Calu3 (cell line): ENCODE measurements around the gene PCP2. TPM values are rescaled to one million over a fixed set of nuclear protein-coding genes. Genes with fewer than 3 reads are reported as not detected.

Experiments used
- BruUV-seq: library from RNA; stranded (reverse); fragments of 400-500 nt; replicated peaks from 2 replicates; lab custom pipeline; 2021; lab: Mats Ljungman, UMichigan
- CTCF ChIA-PET: fragments of 300-600 bp; sonication (Branson Sonifier 250); formaldehyde crosslinking; loops from one replicate; lab custom pipeline; 2022; ENCODE audit warnings: antibody characterized with exemption; lab: Charles Lee
- DNase-seq: peaks from one replicate; pipeline ENCODE4 v3.0.0; 2022
- H3K27ac Mint-ChIP-seq: one replicate; pipeline ENCODE4 v1.8.0; 2022; ENCODE audit warnings: mixed read lengths; ENCODE audit not compliant: unreplicated experiment
- H3K27me3 Mint-ChIP-seq: one replicate; pipeline ENCODE4 v1.8.0; 2022; ENCODE audit warnings: mixed read lengths; ENCODE audit not compliant: unreplicated experiment
- H3K36me3 Mint-ChIP-seq: one replicate; pipeline ENCODE4 v1.8.0; 2022; ENCODE audit warnings: mild to moderate bottlenecking, moderate library complexity, mixed read lengths; ENCODE audit not compliant: insufficient read depth, unreplicated experiment
- H3K4me1 Mint-ChIP-seq: one replicate; pipeline ENCODE4 v1.8.0; 2022; ENCODE audit warnings: mild to moderate bottlenecking, low read depth, mixed read lengths; ENCODE audit not compliant: unreplicated experiment
- H3K4me3 Mint-ChIP-seq: one replicate; pipeline ENCODE4 v1.8.0; 2022; ENCODE audit warnings: mild to moderate bottlenecking, low read depth, moderate library complexity, mixed read lengths; ENCODE audit not compliant: unreplicated experiment
- H3K9me3 Mint-ChIP-seq: one replicate; pipeline ENCODE4 v1.8.0; 2022; ENCODE audit warnings: low read depth, mixed read lengths; ENCODE audit not compliant: unreplicated experiment
- CTCF ChIP-seq: fragments of 200-600 bp; IDR thresholded peaks from one replicate; pipeline ENCODE4 v1.8.0; 2022; ENCODE audit warnings: antibody characterized with exemption; ENCODE audit not compliant: unreplicated experiment
- intact Hi-C: fragments of 100-400 bp; cut with micrococcal nuclease; formaldehyde crosslinking; loops from one replicate; pipeline ENCODE4 v1.10.0; 2022; ENCODE audit not compliant: unreplicated experiment
- total RNA-seq: library from RNA; stranded (reverse); gene quantifications from 2 replicates; pipeline ENCODE4 v1.2.3, GENCODE V29; 2022

PCP2 gene
- total RNA-seq, 1 experiment from 2014 or later = not detected

- H3K27ac Mint-ChIP-seq = no peak overlapping the region
- no peak overlapping the region for H3K4me3 Mint-ChIP-seq
- peaks cover 2% of the 10 kb centered on the region for H3K4me1 Mint-ChIP-seq
- H3K9me3 Mint-ChIP-seq = no peaks in the 10 kb centered on the region
- intact Hi-C loops = no loop called here
- no peaks in the 10 kb centered on the region for H3K27me3 Mint-ChIP-seq
- BruUV-seq = no TSS peak
- no peak for DNase-seq
- no peak for TF ChIP-seq CTCF
- H3K36me3 Mint-ChIP-seq = peaks cover 16% of the 10 kb centered on the region
- CTCF ChIA-PET = no interaction called here
Measured at GRCh38 chr19:7647156-7647555, 13.6 kb upstream of the PCP2 start.

GRCh38 chr19:7646426-7646700, 12.8 kb upstream of the PCP2 start:
- H3K4me3 Mint-ChIP-seq = no peak overlapping the region
- no peak overlapping the region for H3K27ac Mint-ChIP-seq
- no peaks in the 10 kb centered on the region for H3K27me3 Mint-ChIP-seq
- DNase-seq = no peak
- peaks cover 12% of the 10 kb centered on the region for H3K36me3 Mint-ChIP-seq
- CTCF ChIA-PET = no interaction called here
- H3K9me3 Mint-ChIP-seq = no peaks in the 10 kb centered on the region
- TF ChIP-seq CTCF = no peak
- H3K4me1 Mint-ChIP-seq = no peaks in the 10 kb centered on the region
- intact Hi-C loops = no loop called here
- no TSS peak for BruUV-seq

- no peak for TF ChIP-seq CTCF
- no peak overlapping the region for H3K27ac Mint-ChIP-seq
- no peaks in the 10 kb centered on the region for H3K4me1 Mint-ChIP-seq
- peaks cover 12% of the 10 kb centered on the region for H3K36me3 Mint-ChIP-seq
- no peak overlapping the region for H3K4me3 Mint-ChIP-seq
- CTCF ChIA-PET = no interaction called here
- no peaks in the 10 kb centered on the region for H3K9me3 Mint-ChIP-seq
- no TSS peak for BruUV-seq
- no peak for DNase-seq
- intact Hi-C loops = no loop called here
- H3K27me3 Mint-ChIP-seq = no peaks in the 10 kb centered on the region
Measured at GRCh38 chr19:7645656-7646425, 12.3 kb upstream of the PCP2 start.

GRCh38 chr19:7645163-7645562, 11.6 kb upstream of the PCP2 start:
- Mint-ChIP-seq H3K27ac (no peak overlapping the region), H3K36me3 (peaks cover 12% of the 10 kb centered on the region), H3K9me3 (peaks cover under 1% of the 10 kb centered on the region), H3K27me3 (no peaks in the 10 kb centered on the region), H3K4me1 (no peaks in the 10 kb centered on the region), H3K4me3 (no peak overlapping the region)
- intact Hi-C loops = no loop called here
- DNase-seq = no peak
- TF ChIP-seq CTCF = no peak
- no TSS peak for BruUV-seq
- CTCF ChIA-PET = no interaction called here
